ENCODE data around the gene MYOM1. TPM values are rescaled to one million over a fixed set of nuclear protein-coding genes. Genes with fewer than 3 reads are reported as not detected.

MYOM1 gene
- total RNA-seq, 4 donors from 2014 or later: 2.3 to 3.1 (median 3.1) TPM

DNA sequence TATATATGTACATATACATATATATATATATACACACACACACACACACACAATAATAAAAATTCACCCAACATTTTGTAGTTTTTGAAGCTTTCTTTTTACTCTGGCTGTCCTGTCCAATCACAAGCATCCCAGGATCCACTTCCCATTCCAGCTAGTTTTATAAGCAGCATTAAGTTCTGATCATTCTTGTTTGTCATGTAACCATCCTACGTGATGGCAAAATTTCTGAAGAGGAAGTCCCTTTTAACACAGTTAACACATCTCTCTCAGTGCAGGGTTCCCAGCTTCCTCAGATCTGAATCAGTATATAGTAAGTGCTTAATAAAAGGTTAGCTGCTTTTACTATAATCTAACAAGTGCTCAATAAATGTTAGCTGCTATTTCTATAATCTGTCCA, 26.4 kb downstream of the MYOM1 start:
- Histone ChIP-seq H3K36me3 (no peaks in the 10 kb centered on the region), H3K9me3 (no peaks in the 10 kb centered on the region), H3K4me1 (no peaks in the 10 kb centered on the region), H3K4me3 (replicated peaks in 1 of 3) (no peak overlapping the region), H3K27ac (no peak overlapping the region), H3K27me3 (no peaks in the 10 kb centered on the region)
- intact Hi-C loops (cut with DNase I): no loop called here
- TF ChIP-seq POLR2A (IDR thresholded peaks at IDR 0.05): no peak
- TF ChIP-seq, protein P1, sequence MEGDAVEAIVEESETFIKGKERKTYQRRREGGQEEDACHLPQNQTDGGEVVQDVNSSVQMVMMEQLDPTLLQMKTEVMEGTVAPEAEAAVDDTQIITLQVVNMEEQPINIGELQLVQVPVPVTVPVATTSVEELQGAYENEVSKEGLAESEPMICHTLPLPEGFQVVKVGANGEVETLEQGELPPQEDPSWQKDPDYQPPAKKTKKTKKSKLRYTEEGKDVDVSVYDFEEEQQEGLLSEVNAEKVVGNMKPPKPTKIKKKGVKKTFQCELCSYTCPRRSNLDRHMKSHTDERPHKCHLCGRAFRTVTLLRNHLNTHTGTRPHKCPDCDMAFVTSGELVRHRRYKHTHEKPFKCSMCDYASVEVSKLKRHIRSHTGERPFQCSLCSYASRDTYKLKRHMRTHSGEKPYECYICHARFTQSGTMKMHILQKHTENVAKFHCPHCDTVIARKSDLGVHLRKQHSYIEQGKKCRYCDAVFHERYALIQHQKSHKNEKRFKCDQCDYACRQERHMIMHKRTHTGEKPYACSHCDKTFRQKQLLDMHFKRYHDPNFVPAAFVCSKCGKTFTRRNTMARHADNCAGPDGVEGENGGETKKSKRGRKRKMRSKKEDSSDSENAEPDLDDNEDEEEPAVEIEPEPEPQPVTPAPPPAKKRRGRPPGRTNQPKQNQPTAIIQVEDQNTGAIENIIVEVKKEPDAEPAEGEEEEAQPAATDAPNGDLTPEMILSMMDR (IDR thresholded peaks at IDR 0.05): no peak
- no peak for DNase-seq
- WGBS, 2 donors: 80 to 88% methylated on average over 1 of the region's 1 CpG

DNA sequence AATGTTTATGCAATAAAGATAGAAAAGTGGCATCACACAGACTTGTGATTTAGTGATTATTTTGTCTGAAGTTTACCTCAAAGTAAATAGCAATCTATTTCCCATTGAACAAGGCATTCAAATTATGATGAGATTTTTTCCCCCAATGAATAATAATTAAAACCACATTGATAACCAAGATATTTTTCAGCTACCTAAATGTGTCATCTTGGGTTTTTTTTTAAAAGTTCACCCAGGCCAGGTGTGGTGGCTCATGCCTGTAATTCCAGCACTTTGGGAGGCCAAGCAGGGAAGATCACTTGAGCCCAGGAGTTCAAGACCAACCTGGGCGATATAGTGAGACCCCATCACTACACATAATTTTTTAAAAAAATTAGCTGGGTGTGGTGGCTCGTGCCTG, 27.0 kb downstream of the MYOM1 start:
- Histone ChIP-seq H3K4me3 (replicated peaks in 1 of 3) (no peak overlapping the region), H3K27me3 (no peaks in the 10 kb centered on the region), H3K27ac (no peak overlapping the region), H3K9me3 (no peaks in the 10 kb centered on the region), H3K4me1 (no peaks in the 10 kb centered on the region), H3K36me3 (no peaks in the 10 kb centered on the region)
- intact Hi-C loops (cut with DNase I): no loop called here
- 91 to 100% methylated on average over 2 of the region's 2 CpGs for WGBS, 2 donors
- no peak for TF ChIP-seq POLR2A (IDR thresholded peaks at IDR 0.05)
- TF ChIP-seq, protein P1 (IDR thresholded peaks at IDR 0.05): no peak
- no peak for DNase-seq

DNA sequence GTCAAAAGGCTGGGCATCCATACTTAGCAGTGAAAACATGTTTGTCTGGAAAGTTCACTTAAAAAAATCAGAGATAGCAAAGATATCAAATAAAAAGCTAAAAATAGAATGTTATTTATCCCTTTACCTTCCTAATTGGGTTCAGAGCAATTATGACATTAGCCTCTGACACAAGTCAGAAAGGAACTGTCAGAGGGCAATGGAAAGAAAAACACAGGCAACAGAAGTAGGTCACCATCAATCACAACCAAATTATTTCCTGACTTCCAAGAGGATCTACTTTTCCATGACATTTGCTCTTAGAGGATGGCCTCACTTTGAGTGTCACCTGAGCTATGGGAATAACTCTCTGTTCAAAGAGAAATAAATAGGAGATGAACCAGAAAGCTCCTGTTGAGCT, 27.5 kb downstream of the MYOM1 start:
- no peak overlapping the region for H3K27ac ChIP-seq
- H3K4me3 ChIP-seq (replicated peaks in 1 of 3): no peak overlapping the region
- DNase-seq: no peak
- TF ChIP-seq, protein P1 (IDR thresholded peaks at IDR 0.05): no peak
- no peak for TF ChIP-seq POLR2A (IDR thresholded peaks at IDR 0.05)
- no peaks in the 10 kb centered on the region for H3K36me3 ChIP-seq
- intact Hi-C loops (cut with DNase I): no loop called here
- no peaks in the 10 kb centered on the region for H3K4me1 ChIP-seq
- H3K27me3 ChIP-seq: no peaks in the 10 kb centered on the region
- H3K9me3 ChIP-seq: no peaks in the 10 kb centered on the region

DNA sequence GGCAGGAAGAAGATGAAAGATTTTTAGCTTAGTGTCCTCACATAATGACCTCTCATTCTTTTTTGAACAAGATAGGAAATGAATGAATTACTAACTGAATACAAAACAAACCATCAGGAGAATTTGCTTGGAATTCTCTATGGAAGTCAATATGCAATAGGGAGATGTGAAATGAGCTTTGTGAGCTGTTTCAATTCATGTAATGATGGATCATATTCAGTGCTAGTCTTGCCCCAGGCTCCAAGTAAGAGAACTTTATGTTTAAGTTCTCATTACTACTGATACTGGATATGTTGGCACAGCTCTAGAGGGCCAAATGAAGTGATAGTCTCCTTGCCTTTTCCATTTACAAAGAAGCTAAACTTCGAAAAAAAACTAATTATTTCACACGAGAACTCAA, 29.2 kb downstream of the MYOM1 start:
- 89 to 91% methylated on average over 2 of the region's 2 CpGs for WGBS, 2 donors
- intact Hi-C loops (cut with DNase I): no loop called here
- TF ChIP-seq, protein P1 (IDR thresholded peaks at IDR 0.05): no peak
- TF ChIP-seq POLR2A (IDR thresholded peaks at IDR 0.05): no peak
- Histone ChIP-seq H3K27ac (no peak overlapping the region), H3K4me3 (replicated peaks in 1 of 3) (no peak overlapping the region), H3K27me3 (no peaks in the 10 kb centered on the region), H3K36me3 (no peaks in the 10 kb centered on the region), H3K4me1 (no peaks in the 10 kb centered on the region), H3K9me3 (no peaks in the 10 kb centered on the region)
- no peak for DNase-seq

DNA sequence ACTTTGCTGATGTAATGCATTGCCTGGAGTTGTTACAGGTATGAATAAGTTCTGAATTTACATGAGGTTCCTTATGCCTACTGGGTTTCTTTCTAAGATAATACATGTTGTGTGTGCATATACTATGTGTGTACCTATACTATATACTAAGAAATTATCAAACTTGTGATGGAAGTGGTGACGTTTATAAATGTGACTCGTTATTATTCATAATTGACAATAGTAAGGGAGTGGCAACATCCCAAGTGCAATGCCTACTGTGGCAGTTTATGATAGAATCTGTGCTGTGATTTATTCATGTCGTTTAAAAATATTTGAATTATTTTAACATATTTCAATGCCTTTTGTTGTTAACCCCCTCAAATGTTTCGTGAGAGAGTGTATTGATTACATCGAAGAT, 29.9 kb downstream of the MYOM1 start:
- no peaks in the 10 kb centered on the region for H3K36me3 ChIP-seq
- 88 to 92% methylated on average over 5 of the region's 5 CpGs for WGBS, 2 donors
- TF ChIP-seq, protein P1 (IDR thresholded peaks at IDR 0.05): no peak
- TF ChIP-seq POLR2A (IDR thresholded peaks at IDR 0.05): no peak
- intact Hi-C loops (cut with DNase I): no loop called here
- no peak overlapping the region for H3K4me3 ChIP-seq (replicated peaks in 1 of 3)
- H3K27ac ChIP-seq: no peak overlapping the region
- H3K9me3 ChIP-seq: no peaks in the 10 kb centered on the region
- no peaks in the 10 kb centered on the region for H3K4me1 ChIP-seq
- no peak for DNase-seq
- no peaks in the 10 kb centered on the region for H3K27me3 ChIP-seq

Measured in thyroid gland (tissue), 4 donors.